Osteocyte (in vitro differentiated cells): ENCODE results near the gene NEDD8. TPM values are rescaled to one million over a fixed set of nuclear protein-coding genes. Genes with fewer than 3 reads are reported as not detected.

Experiments used
- DNase-seq: peaks from one replicate; pipeline ENCODE4 v3.0.0; 2021; ENCODE audit warnings: mixed read lengths; ENCODE audit not compliant: unreplicated experiment; ENCODE audit errors: extremely low spot score
- H3K27ac Mint-ChIP-seq: one replicate; pipeline ENCODE4 v1.8.0; 2021; ENCODE audit warnings: mild to moderate bottlenecking, mixed read lengths; ENCODE audit not compliant: unreplicated experiment
- H3K27me3 Mint-ChIP-seq: one replicate; pipeline ENCODE4 v1.8.0; 2021; ENCODE audit warnings: mixed read lengths; ENCODE audit not compliant: unreplicated experiment
- H3K36me3 Mint-ChIP-seq: one replicate; pipeline ENCODE4 v1.8.0; 2021; ENCODE audit warnings: mixed read lengths; ENCODE audit not compliant: unreplicated experiment
- H3K4me1 Mint-ChIP-seq: one replicate; pipeline ENCODE4 v1.8.0; 2021; ENCODE audit warnings: mixed read lengths; ENCODE audit not compliant: unreplicated experiment
- H3K4me3 Mint-ChIP-seq: one replicate; pipeline ENCODE4 v1.8.0; 2021; ENCODE audit warnings: mild to moderate bottlenecking, moderate library complexity, mixed read lengths; ENCODE audit not compliant: unreplicated experiment
- H3K9me3 Mint-ChIP-seq: one replicate; pipeline ENCODE4 v1.8.0; 2021; ENCODE audit warnings: mixed read lengths; ENCODE audit not compliant: unreplicated experiment
- CTCF ChIP-seq: fragments of 200-600 bp; sonication (generic); IDR thresholded peaks from 2 replicates; pipeline ENCODE4 v1.5.0; 2021; ENCODE audit warnings: antibody characterized with exemption, mild to moderate bottlenecking, moderate library complexity
- total RNA-seq: library from RNA; stranded (reverse); gene quantifications from 2 replicates; pipeline ENCODE4 v1.2.1, GENCODE V29; 2021

The NEDD8 gene
- total RNA-seq, 1 donor from 2014 or later = 158 TPM

DNA sequence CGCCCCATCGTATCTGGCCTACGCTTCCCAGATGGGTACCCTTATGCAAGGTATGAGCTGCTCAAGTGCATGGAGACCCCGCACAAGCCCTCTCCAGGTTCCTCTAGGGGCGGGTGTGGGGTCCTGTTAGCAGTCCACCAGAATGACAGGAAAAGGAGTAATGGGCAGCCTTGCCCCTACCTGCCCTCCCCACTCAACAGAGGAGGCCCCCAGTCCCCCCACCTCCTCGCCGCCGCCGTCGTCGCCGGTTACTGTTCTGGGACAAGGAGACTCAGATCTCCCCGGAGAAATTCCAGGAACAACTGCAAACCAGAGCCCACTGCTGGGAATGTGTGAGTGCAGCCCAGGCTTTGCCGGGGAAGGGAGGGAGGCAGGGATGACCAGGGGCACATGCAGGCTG is 54.3 kb downstream of the NEDD8 start:
- Mint-ChIP-seq H3K36me3 (peaks cover 22% of the 10 kb centered on the region), H3K4me3 (no peak overlapping the region), H3K4me1 (no peaks in the 10 kb centered on the region), H3K27ac (no peak overlapping the region), H3K9me3 (no peaks in the 10 kb centered on the region), H3K27me3 (no peaks in the 10 kb centered on the region)
- DNase-seq = no peak
- no peak for TF ChIP-seq CTCF

GRCh38 chr14:24177041-24177825 is 54.9 kb downstream of the NEDD8 start:
- no peak for DNase-seq
- Mint-ChIP-seq H3K36me3 (peaks cover 19% of the 10 kb centered on the region), H3K27me3 (no peaks in the 10 kb centered on the region), H3K4me1 (no peaks in the 10 kb centered on the region), H3K9me3 (no peaks in the 10 kb centered on the region), H3K27ac (no peak overlapping the region), H3K4me3 (no peak overlapping the region)
- no peak for TF ChIP-seq CTCF

DNA sequence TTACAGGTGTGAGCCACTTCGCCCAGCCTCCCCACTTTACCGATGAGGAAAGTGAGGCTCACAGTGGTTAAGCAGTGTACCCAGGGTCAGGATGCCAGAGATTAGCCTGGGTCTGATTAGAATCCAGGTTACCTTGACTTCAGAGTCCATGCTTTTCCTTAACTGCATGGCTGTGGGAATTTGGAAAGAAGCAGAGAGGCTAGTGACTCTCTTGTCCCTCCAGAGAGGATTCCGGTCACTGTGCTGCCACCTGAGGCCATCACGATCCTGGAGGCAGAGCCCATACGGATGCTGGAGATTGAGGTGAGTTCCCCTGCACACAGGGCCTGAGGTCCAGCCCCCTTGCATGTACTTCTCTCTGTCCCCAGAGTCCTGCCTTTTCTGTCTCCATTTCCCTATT is 55.6 kb downstream of the NEDD8 start:
- no peak overlapping the region for H3K27ac Mint-ChIP-seq
- peaks cover 19% of the 10 kb centered on the region for H3K36me3 Mint-ChIP-seq
- H3K4me3 Mint-ChIP-seq = no peak overlapping the region
- no peak for DNase-seq
- no peaks in the 10 kb centered on the region for H3K4me1 Mint-ChIP-seq
- no peak for TF ChIP-seq CTCF
- no peaks in the 10 kb centered on the region for H3K9me3 Mint-ChIP-seq
- H3K27me3 Mint-ChIP-seq = no peaks in the 10 kb centered on the region

GRCh38 chr14:24172871-24173281 is 59.3 kb downstream of the NEDD8 start:
- no peak for DNase-seq
- TF ChIP-seq CTCF = no peak
- peaks cover 17% of the 10 kb centered on the region for H3K36me3 Mint-ChIP-seq
- no peaks in the 10 kb centered on the region for H3K27me3 Mint-ChIP-seq
- peaks cover 4% of the 10 kb centered on the region for H3K4me1 Mint-ChIP-seq
- no peaks in the 10 kb centered on the region for H3K9me3 Mint-ChIP-seq
- no peak overlapping the region for H3K4me3 Mint-ChIP-seq
- H3K27ac Mint-ChIP-seq = no peak overlapping the region

- H3K4me3 Mint-ChIP-seq = peak overlapping the region; percentile 10
- DNase-seq = no peak
Measured at GRCh38 chr14:24172261-24172860, 59.8 kb downstream of the NEDD8 start.

More at GRCh38 chr14:24172261-24172860, 59.8 kb downstream of the NEDD8 start:
- Mint-ChIP-seq H3K27ac (no peak overlapping the region), H3K27me3 (no peaks in the 10 kb centered on the region), H3K36me3 (peaks cover 21% of the 10 kb centered on the region), H3K4me1 (peaks cover 4% of the 10 kb centered on the region), H3K9me3 (no peaks in the 10 kb centered on the region)
- TF ChIP-seq CTCF = no peak
